Activated T-cell treated with anti-CD3 and anti-CD28 coated beads, Interleukin-2, amount 50 U/mL, for 72 hours (primary cell): ENCODE measurements around the gene RALY. TPM values are rescaled to one million over a fixed set of nuclear protein-coding genes. Genes with fewer than 3 reads are reported as not detected.
A peak's percentile ranks its signal among the peaks of the same experiment; 100 is the strongest.

Source experiments
- ATAC-seq, 2 donors: fragments of 150-1000 bp; cut with Tn5 transposase; replicated peaks in 1 of 2; 2 replicates each; pipeline ENCODE4 v1.10.0; 2021; ENCODE audit warnings: moderate library complexity in 2 of 2, mild to moderate bottlenecking in 1 of 2
- DNase-seq, 2 donors: peaks; one replicate each; pipeline ENCODE4 v3.0.0; 2021 to 2022; ENCODE audit warnings: mixed read lengths in 1 of 2
- H3K27ac Mint-ChIP-seq: one replicate; pipeline ENCODE4 v1.8.0; 2022; ENCODE audit warnings: mild to moderate bottlenecking, moderate library complexity, mixed read lengths
- H3K27me3 Mint-ChIP-seq: one replicate; pipeline ENCODE4 v1.8.0; 2022; ENCODE audit warnings: low read depth, mixed read lengths
- H3K36me3 Mint-ChIP-seq, 2 donors: one replicate each; pipeline ENCODE4 v1.8.0; 2022; ENCODE audit warnings: mixed read lengths in 2 of 2, mild to moderate bottlenecking in 1 of 2; ENCODE audit not compliant: insufficient read depth in 2 of 2
- H3K4me1 Mint-ChIP-seq: one replicate; pipeline ENCODE4 v1.8.0; 2022; ENCODE audit warnings: low read depth, mixed read lengths
- H3K4me3 Mint-ChIP-seq, 2 donors: one replicate each; pipeline ENCODE4 v1.8.0; 2022; ENCODE audit warnings: mild to moderate bottlenecking in 2 of 2, mixed read lengths in 2 of 2, moderate library complexity in 2 of 2
- H3K9me3 Mint-ChIP-seq, 2 donors: one replicate each; pipeline ENCODE4 v1.8.0; 2022; ENCODE audit warnings: mixed read lengths in 2 of 2
- total RNA-seq, 2 donors: library from RNA; stranded (reverse); gene quantifications; one replicate each; pipeline ENCODE4 v1.2.3, GENCODE V29; 2022

RALY gene
- total RNA-seq, 2 donors from 2014 or later: 148 to 164 TPM

GRCh38 chr20:34012330-34012729 is 18.6 kb downstream of the RALY start:
- Mint-ChIP-seq H3K27ac (peak overlapping the region; percentile 71), H3K9me3 (no peaks in the 10 kb centered on the region), H3K27me3 (no peaks in the 10 kb centered on the region), H3K36me3 (no peaks in the 10 kb centered on the region), H3K4me1 (peaks cover 84% of the 10 kb centered on the region), H3K4me3 (peak overlapping the region; percentile 29 to 65)
- DNase-seq (no peak), ATAC-seq (no peak)

GRCh38 chr20:34012735-34013134 is 19.0 kb downstream of the RALY start:
- Mint-ChIP-seq H3K4me3 (peak overlapping the region; percentile 29 to 65), H3K27ac (peak overlapping the region; percentile 16), H3K27me3 (no peaks in the 10 kb centered on the region), H3K9me3 (no peaks in the 10 kb centered on the region), H3K36me3 (no peaks in the 10 kb centered on the region), H3K4me1 (peaks cover 85% of the 10 kb centered on the region)
- DNase-seq: no peak
- peak; percentile 57 to 72 for ATAC-seq

GRCh38 chr20:34013554-34013953 is 19.8 kb downstream of the RALY start:
- Mint-ChIP-seq H3K36me3 (no peaks in the 10 kb centered on the region), H3K9me3 (no peaks in the 10 kb centered on the region), H3K27ac (peak overlapping the region; percentile 55), H3K4me1 (peaks cover 85% of the 10 kb centered on the region), H3K27me3 (no peaks in the 10 kb centered on the region), H3K4me3 (no peak overlapping the region)
- ATAC-seq (no peak), DNase-seq (no peak)

GRCh38 chr20:34014878-34015277 is 21.2 kb downstream of the RALY start:
- H3K27ac Mint-ChIP-seq: peak overlapping the region; percentile 74
- peak overlapping the region in 1 of 2 donors; percentile 20 for H3K4me3 Mint-ChIP-seq
- H3K4me1 Mint-ChIP-seq: peaks cover 78% of the 10 kb centered on the region
- DNase-seq: no peak
- no peaks in the 10 kb centered on the region for H3K36me3 Mint-ChIP-seq
- H3K27me3 Mint-ChIP-seq: no peaks in the 10 kb centered on the region
- H3K9me3 Mint-ChIP-seq: no peaks in the 10 kb centered on the region
- ATAC-seq: no peak

- DNase-seq (no peak), ATAC-seq (peak; percentile 39 to 64)
- Mint-ChIP-seq H3K36me3 (no peaks in the 10 kb centered on the region), H3K4me1 (peaks cover 78% of the 10 kb centered on the region), H3K27ac (peak overlapping the region; percentile 74), H3K4me3 (peak overlapping the region; percentile 20 to 47), H3K9me3 (no peaks in the 10 kb centered on the region), H3K27me3 (no peaks in the 10 kb centered on the region)
These were observed 22.0 kb downstream of the RALY start for GRCh38 chr20:34015401-34016335.

- H3K36me3 Mint-ChIP-seq: no peaks in the 10 kb centered on the region
- peaks cover 78% of the 10 kb centered on the region for H3K4me1 Mint-ChIP-seq
- H3K4me3 Mint-ChIP-seq: no peak overlapping the region
- DNase-seq (no peak), ATAC-seq (no peak)
- H3K9me3 Mint-ChIP-seq: no peaks in the 10 kb centered on the region
- H3K27me3 Mint-ChIP-seq: no peaks in the 10 kb centered on the region
- no peak overlapping the region for H3K27ac Mint-ChIP-seq
These were observed 23.0 kb downstream of the RALY start for GRCh38 chr20:34016736-34017135.

GRCh38 chr20:34017610-34018009 is 23.9 kb downstream of the RALY start:
- no peak overlapping the region for H3K4me3 Mint-ChIP-seq

GRCh38 chr20:34018166-34018565 is 24.5 kb downstream of the RALY start:
- H3K27me3 Mint-ChIP-seq: no peaks in the 10 kb centered on the region
- ATAC-seq: no peak
- DNase-seq: no peak
- H3K36me3 Mint-ChIP-seq: no peaks in the 10 kb centered on the region
- no peak overlapping the region for H3K4me3 Mint-ChIP-seq
- H3K9me3 Mint-ChIP-seq: no peaks in the 10 kb centered on the region
- H3K27ac Mint-ChIP-seq: no peak overlapping the region
- peaks cover 78% of the 10 kb centered on the region for H3K4me1 Mint-ChIP-seq

More at GRCh38 chr20:34017610-34018009, 23.9 kb downstream of the RALY start:
- DNase-seq (no peak), ATAC-seq (no peak)
- H3K27ac Mint-ChIP-seq: peak overlapping the region; percentile 85
- H3K27me3 Mint-ChIP-seq: no peaks in the 10 kb centered on the region
- H3K4me1 Mint-ChIP-seq: peaks cover 78% of the 10 kb centered on the region
- H3K36me3 Mint-ChIP-seq: no peaks in the 10 kb centered on the region
- no peaks in the 10 kb centered on the region for H3K9me3 Mint-ChIP-seq

- no peaks in the 10 kb centered on the region for H3K27me3 Mint-ChIP-seq
- H3K36me3 Mint-ChIP-seq: no peaks in the 10 kb centered on the region
- DNase-seq: peak in 1 of 2 donors; percentile 19
- ATAC-seq: peak; percentile 78 to 80
- no peak overlapping the region for H3K4me3 Mint-ChIP-seq
- peaks cover 78% of the 10 kb centered on the region for H3K4me1 Mint-ChIP-seq
- H3K27ac Mint-ChIP-seq: peak overlapping the region; percentile 59
- H3K9me3 Mint-ChIP-seq: no peaks in the 10 kb centered on the region
These were observed 28.6 kb downstream of the RALY start for GRCh38 chr20:34022151-34022838.

- Mint-ChIP-seq H3K27me3 (no peaks in the 10 kb centered on the region), H3K27ac (peak overlapping the region; percentile 59), H3K36me3 (no peaks in the 10 kb centered on the region), H3K9me3 (no peaks in the 10 kb centered on the region), H3K4me3 (no peak overlapping the region), H3K4me1 (peaks cover 78% of the 10 kb centered on the region)
- DNase-seq (no peak), ATAC-seq (no peak)
These were observed 29.1 kb downstream of the RALY start for GRCh38 chr20:34022839-34023234.

- no peaks in the 10 kb centered on the region for H3K27me3 Mint-ChIP-seq
- H3K4me1 Mint-ChIP-seq: peaks cover 84% of the 10 kb centered on the region
- H3K27ac Mint-ChIP-seq: peak overlapping the region; percentile 17
- DNase-seq (no peak), ATAC-seq (no peak)
- no peak overlapping the region for H3K4me3 Mint-ChIP-seq
- H3K36me3 Mint-ChIP-seq: no peaks in the 10 kb centered on the region
- no peaks in the 10 kb centered on the region for H3K9me3 Mint-ChIP-seq
These were observed 30.4 kb downstream of the RALY start for GRCh38 chr20:34023937-34024722.

- ATAC-seq (no peak), DNase-seq (no peak)
- peaks cover 84% of the 10 kb centered on the region for H3K4me1 Mint-ChIP-seq
- no peaks in the 10 kb centered on the region for H3K9me3 Mint-ChIP-seq
- no peaks in the 10 kb centered on the region for H3K36me3 Mint-ChIP-seq
- no peak overlapping the region for H3K4me3 Mint-ChIP-seq
- H3K27me3 Mint-ChIP-seq: no peaks in the 10 kb centered on the region
- peak overlapping the region; percentile 13 for H3K27ac Mint-ChIP-seq
These were observed 31.1 kb downstream of the RALY start for GRCh38 chr20:34024723-34025351.
